Panc1 (cell line): ENCODE results near the gene CNOT4. TPM values are rescaled to one million over a fixed set of nuclear protein-coding genes. Genes with fewer than 3 reads are reported as not detected.

ENCODE experiments used
- ATAC-seq: fragments of 200-7000 bp; cut with Tn5 transposase; 2 replicates; pipeline ENCODE4 v1.9.1; 2020; ENCODE audit warnings: mild to moderate bottlenecking, moderate library complexity
- BruUV-seq: library from RNA; stranded (reverse); fragments of 400-500 nt; replicated peaks from 2 replicates; lab custom pipeline; 2021; lab: Mats Ljungman, UMichigan
- CTCF ChIA-PET: fragments of 300-600 bp; sonication (Branson Sonifier 250); formaldehyde crosslinking; loops from one replicate; lab custom pipeline; 2022; ENCODE audit warnings: antibody characterized with exemption; lab: Charles Lee
- POLR2A ChIA-PET: fragments of 300-600 bp; sonication (Branson Sonifier 250); formaldehyde crosslinking; loops from one replicate; lab custom pipeline; 2022; ENCODE audit warnings: antibody characterized with exemption; lab: Charles Lee
- DNase-seq: peaks from one replicate; pipeline ENCODE4 v3.0.0-alpha.2; 2010; ENCODE audit warnings: low read depth, low spot score
- H3K27ac ChIP-seq: 2 replicates; pipeline ENCODE4 v1.5.1; 2011; ENCODE audit warnings: mild to moderate bottlenecking, low read length, inconsistent platforms
- H3K27me3 ChIP-seq: fragments of 200-500 bp; sonication (Bioruptor generic); 2 replicates; pipeline ENCODE4 v1.6.0; 2014; ENCODE audit warnings: low read length, inconsistent platforms; ENCODE audit not compliant: control insufficient read depth, insufficient read depth
- H3K36me3 ChIP-seq: fragments of 200-500 bp; sonication (Bioruptor generic); 2 replicates; pipeline ENCODE4 v1.5.1; 2014; ENCODE audit warnings: inconsistent platforms, mild to moderate bottlenecking, low read length, moderate library complexity; ENCODE audit not compliant: control insufficient read depth, insufficient read depth
- H3K4me1 ChIP-seq: 2 replicates; pipeline ENCODE4 v1.5.1; 2011; ENCODE audit warnings: inconsistent platforms, mild to moderate bottlenecking, low read length, moderate library complexity; ENCODE audit not compliant: control insufficient read depth, insufficient read depth
- H3K4me3 ChIP-seq, 2 experiments: 2 replicates each; pipeline ENCODE4 v1.5.1; 2011 to 2012; ENCODE audit warnings: low read depth in 2 of 2, low read length in 2 of 2, mild to moderate bottlenecking in 2 of 2, inconsistent platforms in 1 of 2, moderate library complexity in 1 of 2
- H3K9me3 ChIP-seq: fragments of 200-500 bp; sonication (Bioruptor generic); 2 replicates; pipeline ENCODE4 v1.5.1; 2014; ENCODE audit warnings: low read depth, mild to moderate bottlenecking, inconsistent platforms, low read length, moderate library complexity; ENCODE audit not compliant: control insufficient read depth, insufficient read depth
- CTCF ChIP-seq: fragments of 450-650 bp; IDR thresholded peaks from 2 replicates; pipeline ENCODE4 v1.5.1; 2017; ENCODE audit warnings: mild to moderate bottlenecking
- POLR2AphosphoS5 ChIP-seq: IDR thresholded peaks from 2 replicates; pipeline ENCODE4 v1.6.1; 2012; ENCODE audit warnings: mild to moderate bottlenecking, low read depth, low read length, moderate library complexity
- REST ChIP-seq, 2 experiments: IDR thresholded peaks; 2 replicates each; pipeline ENCODE4 v1.6.1; 2011 to 2012; ENCODE audit warnings: low read depth in 2 of 2, control low read depth in 1 of 2, low read length in 1 of 2, mild to moderate bottlenecking in 1 of 2, moderate library complexity in 1 of 2; ENCODE audit not compliant: insufficient read depth in 1 of 2
- SIN3A ChIP-seq: IDR thresholded peaks from 2 replicates; pipeline ENCODE4 v1.6.1; 2012; ENCODE audit warnings: low read depth, mild to moderate bottlenecking, low read length, moderate library complexity, borderline replicate concordance; ENCODE audit not compliant: insufficient read depth
- TCF7L2 ChIP-seq: IDR thresholded peaks from 2 replicates; pipeline ENCODE4 v1.6.1; 2011; ENCODE audit warnings: mild to moderate bottlenecking, low read depth, low read length, inconsistent platforms
- in situ Hi-C: cut with HindIII; loops from 2 replicates; pipeline ENCODE4 v1.10.0; 2016; ENCODE audit warnings: low sequenced_read_pairs, low pct_unique_long_range_greater_than_20kb
- intact Hi-C: fragments of 100-400 bp; cut with micrococcal nuclease; formaldehyde crosslinking; loops from one replicate; pipeline ENCODE4 v1.10.0; 2022; ENCODE audit not compliant: unreplicated experiment
- total RNA-seq: library from RNA; stranded (reverse); gene quantifications from one replicate; pipeline ENCODE4 v1.2.1, GENCODE V29; 2021; ENCODE audit not compliant: unreplicated experiment

CNOT4 gene
- total RNA-seq, 1 experiment from 2014 or later = 22.3 TPM

- DNase-seq = no peak
- Histone ChIP-seq H3K27me3 (no peaks in the 10 kb centered on the region), H3K4me3 (no peak overlapping the region), H3K36me3 (no peaks in the 10 kb centered on the region), H3K27ac (no peak overlapping the region), H3K4me1 (no peaks in the 10 kb centered on the region), H3K9me3 (no peaks in the 10 kb centered on the region)
- ATAC-seq = no peak
- TF ChIP-seq POLR2AphosphoS5 (no peak), REST (IDR thresholded peaks at IDR 0.05; ENCODE audit: insufficient read depth in 1 of 2, low read depth in 2 of 2, low read length in 1 of 2) (no peak), CTCF (no peak), SIN3A (no peak), TCF7L2 (no peak)
- BruUV-seq = no TSS peak
- intact Hi-C loops (no loop called here), in situ Hi-C loops (no loop called here)
- POLR2A ChIA-PET = no interaction called here
- CTCF ChIA-PET = no interaction called here
Measured at GRCh38 chr7:135337977-135338550, 171.8 kb downstream of the CNOT4 start.

- DNase-seq (no peak), ATAC-seq (no peak)
- no peaks in the 10 kb centered on the region for H3K9me3 ChIP-seq
- no TSS peak for BruUV-seq
- H3K27ac ChIP-seq = no peak overlapping the region
- in situ Hi-C loops (no loop called here), intact Hi-C loops (no loop called here)
- no peaks in the 10 kb centered on the region for H3K4me1 ChIP-seq
- TF ChIP-seq POLR2AphosphoS5 (no peak), SIN3A (no peak), CTCF (no peak), REST (IDR thresholded peaks at IDR 0.05; ENCODE audit: insufficient read depth in 1 of 2, low read depth in 2 of 2, low read length in 1 of 2) (no peak), TCF7L2 (no peak)
- H3K36me3 ChIP-seq = no peaks in the 10 kb centered on the region
- ChIA-PET POLR2A (no interaction called here), CTCF (no interaction called here)
- no peaks in the 10 kb centered on the region for H3K27me3 ChIP-seq
- H3K4me3 ChIP-seq = no peak overlapping the region
Measured at GRCh38 chr7:135337506-135337905, 172.4 kb downstream of the CNOT4 start.
